ENCODE results near the gene FRAS1.
"Not testable (repeated sequence)": the region's sequence is repeated elsewhere in the genome, so short reads cannot be mapped to it uniquely, and the experiment has no call there.

Gene FRAS1

DNA sequence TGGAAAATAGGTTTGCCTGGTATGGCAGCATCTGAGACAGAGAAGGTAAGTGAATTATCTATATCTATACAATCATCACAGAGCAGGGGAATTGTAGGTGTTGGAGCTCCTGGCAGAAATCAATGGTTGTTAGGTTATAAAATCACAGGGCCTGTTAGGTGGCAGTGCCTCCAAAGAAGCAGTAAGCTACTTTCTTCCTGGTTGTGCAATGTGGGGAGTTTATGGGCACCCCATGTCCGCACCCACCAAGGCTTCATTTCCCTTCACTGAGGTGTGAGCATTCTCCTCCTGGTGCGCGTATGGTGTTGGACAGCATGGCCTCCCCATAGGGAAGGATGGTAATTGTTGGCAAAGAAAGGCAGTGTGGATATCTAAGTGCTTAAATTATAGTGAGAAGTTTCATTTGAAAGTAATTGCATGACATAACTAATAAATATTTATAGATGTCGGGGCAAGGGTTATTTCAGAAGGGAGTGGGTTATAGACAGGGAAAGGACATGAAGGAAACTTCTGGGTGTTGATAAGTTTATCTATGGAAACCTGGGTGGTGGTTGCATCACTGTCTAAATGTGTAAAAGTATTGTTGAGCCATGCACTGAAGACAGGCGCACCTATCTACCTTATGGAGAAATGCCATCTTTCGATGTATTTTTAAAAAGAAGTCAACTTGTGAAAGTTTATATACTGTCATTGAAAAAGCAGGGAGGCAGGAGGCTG is 153.7 kb downstream of the FRAS1 start:
- no peak for DNase-seq

DNA sequence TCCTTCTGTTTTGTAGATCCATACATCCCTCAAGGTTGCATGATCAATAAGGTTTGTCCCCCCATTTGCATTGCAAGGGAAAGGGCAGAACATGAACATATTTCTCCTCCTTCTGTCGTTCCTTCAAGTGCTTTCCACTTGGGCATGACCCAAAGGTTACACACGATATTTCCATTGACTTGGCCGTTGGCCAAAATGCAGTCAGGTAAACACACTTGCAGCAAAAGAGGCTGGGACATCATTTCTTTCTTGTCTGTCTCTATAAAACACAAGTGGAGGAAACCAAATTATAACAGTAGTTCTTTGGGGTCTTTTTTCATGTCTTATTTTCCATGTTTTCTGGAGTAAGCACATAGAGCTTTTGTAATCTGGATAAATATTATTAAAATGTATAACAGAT is 156.1 kb downstream of the FRAS1 start:
- no peak for DNase-seq

- DNase-seq = no peak
Observed at GRCh38 chr4:78214078-78214477, 157.0 kb downstream of the FRAS1 start.

- DNase-seq = no peak
Observed at GRCh38 chr4:78217557-78217956, 160.4 kb downstream of the FRAS1 start.

- no peak for DNase-seq
Observed at GRCh38 chr4:78218260-78218659, 161.1 kb downstream of the FRAS1 start.

GRCh38 chr4:78219825-78220224 is 162.7 kb downstream of the FRAS1 start:
- no peak for DNase-seq

GRCh38 chr4:78220283-78220682 is 163.2 kb downstream of the FRAS1 start:
- no peak for DNase-seq

GRCh38 chr4:78222575-78223186 is 165.6 kb downstream of the FRAS1 start:
- peak in 12 of 56 donors; percentile 2 to 33 (median 6) for DNase-seq

- no peak for DNase-seq
Observed at GRCh38 chr4:78225236-78225635, 168.1 kb downstream of the FRAS1 start.

GRCh38 chr4:78226279-78226678 is 169.2 kb downstream of the FRAS1 start:
- no peak for DNase-seq

- no peak for DNase-seq
Observed at GRCh38 chr4:78227411-78228057, 170.4 kb downstream of the FRAS1 start.

DNA sequence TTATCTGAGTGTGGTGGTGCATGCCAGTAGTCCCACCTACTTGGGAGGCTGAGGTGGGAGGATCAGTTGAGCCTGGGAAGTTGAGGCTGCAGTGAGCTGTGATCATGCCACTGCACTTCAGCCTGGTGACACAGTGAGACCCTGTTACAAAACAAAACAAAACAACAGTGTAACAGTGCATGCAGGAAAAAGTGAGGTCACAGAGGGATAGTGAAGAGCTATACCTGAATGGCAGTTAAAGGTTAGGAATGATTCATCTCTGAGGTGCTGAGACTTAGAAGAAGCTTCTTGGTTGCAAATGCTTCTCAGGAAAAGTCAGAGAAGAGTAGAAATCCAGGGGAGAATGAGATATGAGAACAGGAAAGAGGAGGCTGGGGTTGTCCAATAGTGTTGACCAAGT is 178.7 kb downstream of the FRAS1 start:
- no peak for DNase-seq

DNA sequence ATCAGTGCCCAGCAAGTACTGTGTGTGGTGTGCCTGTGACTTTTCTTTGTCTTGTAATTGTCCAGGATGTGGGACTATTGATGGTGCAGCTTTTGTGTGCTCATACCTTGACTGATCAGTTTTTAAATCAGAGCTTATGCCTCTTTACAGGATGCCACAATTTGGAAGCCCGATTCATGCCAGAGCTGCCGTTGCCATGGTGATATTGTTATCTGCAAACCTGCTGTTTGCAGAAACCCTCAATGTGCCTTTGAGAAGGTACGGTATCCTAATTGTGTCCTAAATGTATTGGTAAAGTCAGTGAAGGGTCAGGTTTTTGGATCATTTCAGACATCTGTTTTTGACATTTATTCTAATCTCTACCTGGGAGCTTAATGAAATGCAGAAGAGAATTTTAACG is 180.2 kb downstream of the FRAS1 start:
- DNase-seq = peak in 16 of 56 donors; percentile 2 to 44 (median 9)

GRCh38 chr4:78242071-78242470 is 184.9 kb downstream of the FRAS1 start:
- DNase-seq = no peak

DNA sequence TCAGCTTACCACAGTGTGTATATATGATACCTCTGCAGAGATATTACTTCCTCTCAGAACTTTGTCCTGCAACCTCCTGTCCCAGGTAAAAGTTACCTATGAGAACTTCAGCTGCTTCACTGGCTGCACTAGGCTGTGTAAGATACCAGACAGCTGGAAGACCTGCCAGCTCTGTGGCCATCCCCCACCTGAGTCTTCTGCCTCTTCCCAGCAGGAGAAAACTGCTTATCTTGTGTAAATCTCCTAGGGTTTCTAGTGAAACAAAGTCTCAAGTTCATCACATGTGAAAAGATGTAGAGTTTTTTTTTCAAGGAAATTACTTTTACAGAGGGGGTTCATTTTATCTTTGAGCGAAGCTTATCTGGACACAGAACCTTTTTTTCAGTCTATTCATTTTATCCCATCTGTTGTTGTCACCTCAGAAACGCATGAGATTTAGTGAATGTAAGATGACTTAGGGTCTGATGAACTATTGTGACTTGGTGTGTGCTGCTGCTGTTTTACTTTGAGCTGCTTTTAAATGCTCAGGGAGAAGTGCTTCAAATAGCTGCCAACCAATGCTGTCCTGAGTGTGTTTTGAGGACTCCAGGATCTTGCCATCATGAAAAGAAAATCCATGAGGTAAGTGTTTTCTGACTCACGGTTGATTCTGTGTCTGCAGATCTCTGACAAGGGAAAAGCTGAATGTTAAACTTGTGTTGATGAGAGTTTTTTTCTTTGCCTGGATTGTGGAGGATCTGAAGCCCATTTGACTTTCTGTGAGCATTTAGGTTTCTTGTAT is 187.8 kb downstream of the FRAS1 start:
- no peak for DNase-seq

GRCh38 chr4:78247536-78248285 is 190.6 kb downstream of the FRAS1 start:
- DNase-seq = no peak

DNA sequence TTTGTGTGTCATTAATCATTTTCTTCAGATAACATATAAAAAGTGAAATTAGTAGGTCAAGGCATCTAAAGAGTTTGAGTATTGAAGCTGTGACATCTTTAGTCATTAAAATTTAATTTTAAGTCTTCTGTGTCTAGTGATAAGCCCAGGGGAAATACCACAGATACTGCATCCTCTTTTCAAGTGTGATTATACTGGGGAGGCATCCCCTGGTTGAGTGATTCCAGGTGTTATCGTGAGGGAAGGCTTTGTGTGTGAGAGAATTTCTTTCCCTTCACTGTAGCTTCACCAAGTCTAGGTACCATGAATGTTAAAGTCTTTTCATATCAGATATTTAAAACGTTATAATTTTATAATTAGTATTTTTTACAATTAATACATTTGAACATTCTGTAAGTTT is 193.4 kb downstream of the FRAS1 start:
- DNase-seq = no peak

DNA sequence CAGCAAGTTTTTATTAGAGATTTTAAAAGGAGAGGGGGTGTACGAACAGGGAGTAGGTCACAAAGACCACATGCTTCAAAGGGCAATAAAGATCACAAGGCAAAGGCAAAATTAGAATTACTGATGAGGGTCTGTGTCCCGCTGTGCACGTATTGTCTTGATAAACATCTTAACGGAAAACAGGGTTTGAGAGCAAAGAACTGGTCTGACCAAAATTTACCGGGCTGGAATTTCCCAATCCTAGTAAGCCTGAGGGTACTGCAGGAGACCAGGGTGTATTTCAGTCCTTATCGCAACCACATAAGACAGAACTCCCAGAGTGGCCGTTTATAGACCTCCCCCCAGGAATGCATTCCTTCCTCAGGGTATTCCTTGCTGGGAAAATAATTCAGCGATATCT is 195.7 kb downstream of the FRAS1 start:
- DNase-seq = not testable (repeated sequence)

- DNase-seq = no peak
Observed at GRCh38 chr4:78254893-78255292, 197.8 kb downstream of the FRAS1 start.

DNA sequence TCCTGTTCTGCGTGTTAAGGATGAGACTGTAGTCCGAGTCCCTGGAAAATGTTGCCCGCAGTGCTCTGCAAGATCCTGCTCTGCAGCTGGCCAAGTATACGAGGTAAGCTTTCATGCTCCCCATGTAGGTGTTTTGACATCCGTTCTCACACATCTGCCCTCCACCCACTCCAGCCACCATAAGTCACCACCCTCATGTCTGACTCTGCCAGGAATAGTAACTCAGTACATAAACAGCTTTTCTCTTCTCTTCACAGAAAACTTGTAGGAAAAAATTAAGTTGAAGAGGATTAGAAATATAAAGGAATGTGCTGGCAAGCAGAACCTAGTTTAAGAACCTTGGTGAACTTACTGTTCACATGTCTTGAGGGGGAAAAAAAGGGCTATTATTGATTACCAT is 207.9 kb downstream of the FRAS1 start:
- DNase-seq = no peak

DNA sequence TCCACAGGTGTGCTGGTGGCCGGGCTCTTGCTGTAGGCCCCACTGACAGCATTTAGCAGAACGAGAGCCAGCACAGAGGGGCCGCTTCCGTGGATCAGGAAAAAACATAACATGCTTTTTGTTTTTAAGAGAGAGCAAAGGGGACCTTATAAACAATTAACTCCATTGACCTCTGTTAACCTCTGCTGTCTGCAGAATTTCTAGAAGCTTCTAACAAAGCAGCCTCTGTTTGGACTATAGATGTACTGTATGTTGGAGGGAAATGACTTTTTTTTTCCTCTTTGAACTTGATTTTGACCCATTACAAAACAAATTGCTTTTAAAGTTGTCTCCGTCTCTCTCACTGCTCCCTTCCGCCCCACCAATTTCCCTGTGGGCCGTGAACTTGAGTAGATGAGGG is 210.7 kb downstream of the FRAS1 start:
- DNase-seq = peak in 1 of 56 donors; percentile 1
